Measurements from ENCODE around the gene UBA52. TPM values are rescaled to one million over a fixed set of nuclear protein-coding genes. Genes with fewer than 3 reads are reported as not detected.
A peak's percentile ranks its signal among the peaks of the same experiment; 100 is the strongest.

The UBA52 gene
- polyA plus RNA-seq, 3 donors = 832 to 3,024 (median 896) TPM

DNA sequence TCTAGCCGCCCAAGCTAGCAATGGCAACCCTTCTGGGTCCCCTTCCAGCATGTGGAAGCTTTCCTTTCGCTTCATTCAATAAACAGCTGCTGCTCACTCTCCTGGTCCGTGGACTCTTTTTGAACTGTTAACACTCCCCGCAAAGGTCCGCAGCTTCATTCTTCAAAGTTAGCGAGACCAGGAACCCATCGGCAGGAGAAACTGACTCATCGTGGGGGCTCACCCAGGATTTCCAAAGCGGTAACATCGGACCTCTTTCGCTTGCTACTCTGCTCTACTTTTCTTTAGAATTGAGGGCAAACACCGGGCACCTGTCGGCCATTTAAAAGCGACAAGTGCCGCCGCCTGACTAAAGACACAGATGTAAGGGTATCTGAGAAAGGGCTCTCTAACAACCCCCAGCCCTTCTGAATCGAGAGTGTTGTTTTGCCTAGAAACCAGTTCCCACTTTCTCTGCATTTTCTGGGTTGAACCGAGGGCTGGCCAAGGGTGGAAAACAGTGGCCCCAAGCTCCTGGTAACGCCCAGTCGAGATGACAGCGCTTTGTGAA, 5.8 kb downstream of the UBA52 start:
- H3K27ac Mint-ChIP-seq = peak overlapping the region in 5 of 7 donors; percentile 13 to 64 (median 57)
- H3K27me3 Mint-ChIP-seq (ENCODE audit: low read depth in 3 of 3) = peaks cover 0 to 3% (median 0%) of the 10 kb centered on the region in 3 donors
- Histone ChIP-seq H4K20me1 (ENCODE audit: insufficient read depth, low read length) (peaks cover 41% of the 10 kb centered on the region), H3K9me3 (replicated peaks in 1 of 2; ENCODE audit: control insufficient read depth in 1 of 2, insufficient read depth in 1 of 2, low read length in 2 of 2) (no peaks in the 10 kb centered on the region), H3K4me2 (replicated peaks; ENCODE audit: extremely low read depth, low read length, poor library complexity, severe bottlenecking) (no peak overlapping the region), H3K36me3 (replicated peaks in 1 of 2; ENCODE audit: control insufficient read depth in 1 of 2, insufficient read depth in 2 of 2, low read length in 2 of 2) (peaks cover 43 to 59% of the 10 kb centered on the region in 2 donors), H3K9ac (ENCODE audit: insufficient read depth, low read length, poor library complexity, severe bottlenecking) (no peak overlapping the region), H3K27ac (ENCODE audit: low read depth in 1 of 2, low read length in 2 of 2) (no peak overlapping the region), H2AFZ (ENCODE audit: insufficient read depth, low read depth, low read length, poor library complexity, severe bottlenecking) (no peak overlapping the region), H3K27me3 (ENCODE audit: control insufficient read depth in 2 of 2, insufficient read depth in 2 of 2, low read length in 2 of 2) (no peaks in the 10 kb centered on the region), H3K4me1 (ENCODE audit: control insufficient read depth in 1 of 2, insufficient read depth in 2 of 2, low read length in 2 of 2) (peaks cover 6 to 11% of the 10 kb centered on the region in 2 donors), H3K79me2 (ENCODE audit: insufficient read depth, low read length) (peaks cover 20% of the 10 kb centered on the region), H3K4me3 (replicated peaks in 1 of 3; ENCODE audit: low read depth in 2 of 3, low read length in 3 of 3) (no peak overlapping the region)
- H3K9me3 Mint-ChIP-seq = no peaks in the 10 kb centered on the region
- intact Hi-C loops (cut with micrococcal nuclease) = loop anchor here in 1 of 2 donors (5.0 kb wide), 1 partner anchor 35 kb away; the partner anchor contains the start of gene FKBP8
- TF ChIP-seq, protein P1, sequence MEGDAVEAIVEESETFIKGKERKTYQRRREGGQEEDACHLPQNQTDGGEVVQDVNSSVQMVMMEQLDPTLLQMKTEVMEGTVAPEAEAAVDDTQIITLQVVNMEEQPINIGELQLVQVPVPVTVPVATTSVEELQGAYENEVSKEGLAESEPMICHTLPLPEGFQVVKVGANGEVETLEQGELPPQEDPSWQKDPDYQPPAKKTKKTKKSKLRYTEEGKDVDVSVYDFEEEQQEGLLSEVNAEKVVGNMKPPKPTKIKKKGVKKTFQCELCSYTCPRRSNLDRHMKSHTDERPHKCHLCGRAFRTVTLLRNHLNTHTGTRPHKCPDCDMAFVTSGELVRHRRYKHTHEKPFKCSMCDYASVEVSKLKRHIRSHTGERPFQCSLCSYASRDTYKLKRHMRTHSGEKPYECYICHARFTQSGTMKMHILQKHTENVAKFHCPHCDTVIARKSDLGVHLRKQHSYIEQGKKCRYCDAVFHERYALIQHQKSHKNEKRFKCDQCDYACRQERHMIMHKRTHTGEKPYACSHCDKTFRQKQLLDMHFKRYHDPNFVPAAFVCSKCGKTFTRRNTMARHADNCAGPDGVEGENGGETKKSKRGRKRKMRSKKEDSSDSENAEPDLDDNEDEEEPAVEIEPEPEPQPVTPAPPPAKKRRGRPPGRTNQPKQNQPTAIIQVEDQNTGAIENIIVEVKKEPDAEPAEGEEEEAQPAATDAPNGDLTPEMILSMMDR (IDR thresholded peaks at IDR 0.05) = no peak
- 94% methylated on average over 19 of the region's 21 CpGs for WGBS (ENCODE audit: insufficient coverage)
- H3K4me3 Mint-ChIP-seq = no peak overlapping the region
- H3K36me3 Mint-ChIP-seq = peaks cover 46 to 58% of the 10 kb centered on the region in 2 donors
- no peak for DNase-seq
- peaks cover 10% of the 10 kb centered on the region for H3K4me1 Mint-ChIP-seq

GRCh38 chr19:18580311-18580710, 8.7 kb downstream of the UBA52 start:
- peaks cover 0 to 2% (median 0%) of the 10 kb centered on the region in 3 donors for H3K27me3 Mint-ChIP-seq (ENCODE audit: low read depth in 3 of 3)
- 95% methylated on average over 6 of the region's 7 CpGs for WGBS (ENCODE audit: insufficient coverage)
- no peak overlapping the region for H2AFZ ChIP-seq (ENCODE audit: insufficient read depth, low read depth, low read length, poor library complexity, severe bottlenecking)
- H3K9ac ChIP-seq (ENCODE audit: insufficient read depth, low read length, poor library complexity, severe bottlenecking) = no peak overlapping the region
- peaks cover 1 to 2% of the 10 kb centered on the region in 2 donors for H3K4me1 ChIP-seq (ENCODE audit: control insufficient read depth in 1 of 2, insufficient read depth in 2 of 2, low read length in 2 of 2)
- TF ChIP-seq, protein P1 (IDR thresholded peaks at IDR 0.05) = no peak
- no peak overlapping the region for H3K27ac ChIP-seq (ENCODE audit: low read depth in 1 of 2, low read length in 2 of 2)
- peaks cover 22 to 34% of the 10 kb centered on the region in 2 donors for H3K36me3 ChIP-seq (replicated peaks in 1 of 2; ENCODE audit: control insufficient read depth in 1 of 2, insufficient read depth in 2 of 2, low read length in 2 of 2)
- H3K9me3 Mint-ChIP-seq = no peaks in the 10 kb centered on the region
- no peaks in the 10 kb centered on the region for H3K79me2 ChIP-seq (ENCODE audit: insufficient read depth, low read length)
- no peak overlapping the region for H3K4me3 Mint-ChIP-seq
- intact Hi-C loops (cut with micrococcal nuclease) = loop anchor here (5.0 to 10.0 kb wide), 2 partner anchors 33 to 126 kb away; no protein-coding TSS in a partner anchor
- no peaks in the 10 kb centered on the region for H3K27me3 ChIP-seq (ENCODE audit: control insufficient read depth in 2 of 2, insufficient read depth in 2 of 2, low read length in 2 of 2)
- H3K9me3 ChIP-seq (replicated peaks in 1 of 2; ENCODE audit: control insufficient read depth in 1 of 2, insufficient read depth in 1 of 2, low read length in 2 of 2) = no peaks in the 10 kb centered on the region
- no peak for DNase-seq
- H3K36me3 Mint-ChIP-seq = peaks cover 23 to 32% of the 10 kb centered on the region in 2 donors
- no peak overlapping the region for H3K4me2 ChIP-seq (replicated peaks; ENCODE audit: extremely low read depth, low read length, poor library complexity, severe bottlenecking)
- H3K4me1 Mint-ChIP-seq = peaks cover 1% of the 10 kb centered on the region
- H3K4me3 ChIP-seq (replicated peaks in 1 of 3; ENCODE audit: low read depth in 2 of 3, low read length in 3 of 3) = no peak overlapping the region
- H4K20me1 ChIP-seq (ENCODE audit: insufficient read depth, low read length) = peaks cover 16% of the 10 kb centered on the region
- no peak overlapping the region for H3K27ac Mint-ChIP-seq

All from CD14-positive monocyte (primary cell).